ENCODE measurements around the gene FOXA2.

FOXA2 gene

DNA sequence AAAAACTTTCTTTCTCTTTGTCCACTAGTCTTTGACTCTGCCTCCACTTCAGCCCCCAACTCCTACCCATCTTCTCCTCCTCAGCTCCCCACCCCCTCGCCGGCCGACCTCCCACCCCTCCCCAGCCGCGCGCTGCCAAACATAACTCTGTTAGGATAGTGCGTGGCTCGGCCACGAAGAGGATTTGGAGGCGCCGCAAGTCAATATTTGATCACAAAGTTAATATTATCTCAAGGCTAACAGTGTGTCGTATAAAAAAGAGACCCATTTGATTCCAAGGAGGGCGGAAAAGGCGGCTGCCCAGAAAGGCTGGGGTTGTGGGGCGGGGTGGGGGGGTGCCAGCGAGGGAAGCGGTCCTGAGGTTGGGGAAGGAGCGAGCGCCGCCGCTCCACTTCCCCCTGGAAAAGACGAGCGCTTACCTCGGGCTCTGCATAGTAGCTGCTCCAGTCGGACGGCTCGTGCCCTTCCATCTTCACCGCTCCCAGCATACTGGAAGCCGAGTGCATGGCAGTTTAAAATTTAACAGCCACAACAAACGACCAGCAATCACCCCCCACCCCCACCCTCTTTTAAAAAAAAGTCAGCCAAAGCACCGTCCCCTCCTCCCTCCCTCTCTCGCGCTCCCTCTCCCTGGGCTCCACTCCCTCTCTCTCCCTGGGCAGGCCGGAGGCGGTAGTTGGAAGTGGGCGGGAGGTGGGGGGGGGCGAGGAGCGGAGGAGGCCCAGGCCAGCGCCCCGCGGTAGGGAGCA is 425 bp downstream of the FOXA2 start:
- no peak for DNase-seq

DNA sequence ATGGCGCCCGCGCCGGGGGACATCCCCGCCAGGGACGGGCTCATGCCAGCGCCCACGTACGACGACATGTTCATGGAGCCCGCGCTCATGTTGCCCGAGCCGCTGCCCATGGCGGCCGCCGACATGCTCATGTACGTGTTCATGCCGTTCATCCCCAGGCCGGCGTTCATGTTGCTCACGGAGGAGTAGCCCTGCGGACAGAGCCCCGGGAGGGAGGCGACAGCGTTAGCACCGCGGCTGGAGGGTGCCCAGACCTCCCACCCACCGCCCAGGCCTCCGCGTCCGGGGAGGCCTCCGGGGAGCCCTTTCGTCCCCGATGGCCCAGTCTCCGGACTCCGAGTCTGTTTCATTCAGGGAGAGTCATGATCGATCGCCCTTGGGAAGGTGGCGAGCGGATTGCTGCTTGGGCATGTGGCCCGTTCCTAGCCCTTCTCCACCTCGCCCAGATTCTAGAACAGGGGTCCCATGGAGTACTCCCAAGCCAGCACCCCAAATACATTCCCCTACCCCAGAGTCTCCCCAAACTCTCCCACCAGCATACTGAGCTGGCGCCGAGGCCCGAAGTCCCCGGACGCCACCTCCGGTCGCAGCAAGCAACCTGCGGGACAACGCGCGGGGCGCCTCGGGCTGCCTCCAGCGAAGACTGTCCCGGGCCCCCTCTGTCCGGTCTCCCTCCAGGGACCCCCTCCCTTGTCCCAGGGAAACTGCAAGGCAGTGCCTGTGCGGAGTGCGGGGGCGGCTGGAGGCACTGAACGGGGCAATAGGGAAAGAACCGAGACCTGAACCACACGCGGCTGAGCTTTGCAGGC is 1.2 kb downstream of the FOXA2 start:
- no peak for DNase-seq

DNA sequence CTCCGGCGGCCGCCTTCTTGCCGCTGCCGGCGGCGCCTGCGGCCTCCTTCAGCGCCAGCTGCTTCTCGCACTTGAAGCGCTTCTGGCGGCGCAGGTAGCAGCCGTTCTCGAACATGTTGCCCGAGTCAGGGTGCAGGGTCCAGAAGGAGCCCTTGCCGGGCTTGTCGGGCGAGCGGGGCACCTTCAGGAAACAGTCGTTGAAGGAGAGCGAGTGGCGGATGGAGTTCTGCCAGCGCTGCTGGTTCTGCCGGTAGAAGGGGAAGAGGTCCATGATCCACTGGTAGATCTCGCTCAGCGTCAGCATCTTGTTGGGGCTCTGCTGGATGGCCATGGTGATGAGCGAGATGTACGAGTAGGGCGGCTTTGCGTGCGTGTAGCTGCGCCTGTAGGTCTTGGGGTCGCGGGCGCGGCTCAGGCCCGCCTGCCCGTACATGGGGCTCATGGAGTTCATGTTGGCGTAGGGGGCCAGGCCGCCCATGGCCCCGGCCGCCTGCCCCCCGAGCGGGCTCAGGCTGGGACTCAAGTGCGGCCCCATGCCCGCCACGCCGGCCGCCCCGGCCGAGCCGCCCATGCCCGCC is 1.9 kb downstream of the FOXA2 start:
- no peak for DNase-seq

- DNase-seq: no peak
Observed at GRCh38 chr20:22581437-22582385, 2.7 kb downstream of the FOXA2 start.

- DNase-seq: no peak
Observed at GRCh38 chr20:22579711-22580697, 4.4 kb downstream of the FOXA2 start.

- DNase-seq: no peak
Observed at GRCh38 chr20:22579119-22579427, 5.3 kb downstream of the FOXA2 start.

DNA sequence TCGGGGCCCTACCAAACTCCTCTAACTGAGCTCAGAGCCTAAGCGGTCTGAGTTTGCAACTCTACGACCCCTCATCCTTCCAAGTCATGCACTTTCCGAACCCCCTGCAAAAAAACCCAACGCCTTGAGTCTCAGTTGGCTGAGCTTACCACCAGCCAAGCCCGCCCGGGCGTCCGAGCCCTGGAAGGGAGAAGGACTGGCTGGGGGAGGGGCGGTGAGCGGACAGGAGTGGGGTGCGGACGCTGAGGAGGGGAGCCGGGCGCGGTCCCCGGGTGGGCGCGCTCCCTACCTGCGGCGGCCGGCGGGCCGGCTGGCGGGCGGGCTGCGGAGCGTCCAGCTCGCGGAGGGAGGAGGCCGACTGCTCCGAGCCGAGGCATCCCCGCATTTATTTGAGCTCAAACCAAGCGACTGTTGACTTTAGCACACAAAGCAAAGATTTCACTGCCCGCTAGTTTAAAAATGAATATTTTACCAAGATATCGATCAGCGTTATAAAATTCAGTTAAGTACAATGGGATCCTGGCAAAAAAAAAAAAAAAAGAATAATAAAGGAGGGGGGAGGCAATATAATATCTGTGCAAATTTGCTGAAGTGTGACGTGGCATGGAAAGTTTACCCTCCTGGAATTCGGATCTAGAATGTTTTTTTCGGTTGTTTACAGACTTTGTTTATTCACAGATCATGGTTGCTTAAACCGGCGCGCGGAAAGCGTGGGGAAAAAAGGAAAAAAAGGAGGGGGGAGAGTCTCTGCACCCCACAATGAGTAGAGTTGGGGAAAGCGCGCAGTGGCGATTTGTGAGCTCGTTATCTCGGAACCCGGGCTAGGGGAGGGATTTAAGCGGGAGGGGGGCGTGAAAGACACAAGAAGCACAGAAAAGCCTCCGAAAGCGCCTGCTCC is 5.9 kb downstream of the FOXA2 start:
- DNase-seq: no peak

GRCh38 chr20:22577515-22578220 is 6.7 kb downstream of the FOXA2 start:
- no peak for DNase-seq

DNA sequence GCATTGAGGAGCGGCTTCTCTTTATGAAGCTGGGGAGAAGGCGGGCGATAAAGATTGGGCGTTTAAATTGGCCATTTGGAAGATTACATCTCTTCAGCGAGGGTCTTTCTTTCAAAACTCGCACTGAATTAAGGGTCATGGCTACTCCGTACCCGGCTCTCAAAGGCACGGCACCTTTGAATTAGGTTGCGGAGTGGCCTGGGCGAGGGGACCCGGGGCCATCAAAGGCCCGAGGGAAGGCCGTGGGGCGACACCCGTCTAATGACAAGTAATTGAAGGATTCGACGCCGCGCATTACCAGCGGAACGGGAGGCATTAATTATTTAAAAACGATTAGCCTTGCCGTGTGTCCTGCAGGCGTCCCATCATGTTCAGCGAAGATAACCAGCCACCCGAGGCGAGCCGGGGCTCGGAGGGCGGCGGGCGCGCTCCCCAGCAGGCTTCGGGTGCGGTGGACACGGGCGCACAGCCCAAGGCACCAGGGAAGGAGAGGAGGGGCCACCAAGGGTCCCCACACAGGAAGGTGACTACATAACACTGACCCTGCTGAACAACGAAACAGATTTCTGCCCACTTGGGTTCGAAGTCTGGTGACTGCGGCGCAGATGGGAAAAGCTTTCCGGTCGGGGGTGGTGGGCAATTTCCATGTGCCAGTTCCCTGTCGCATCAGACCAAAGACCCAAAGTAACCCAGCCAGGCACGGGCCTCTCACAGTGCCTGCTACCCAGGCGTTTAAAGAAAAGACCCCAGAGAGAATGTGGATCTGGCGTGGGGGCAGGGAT is 7.4 kb downstream of the FOXA2 start:
- DNase-seq: no peak

GRCh38 chr20:22576273-22576672 is 8.1 kb downstream of the FOXA2 start:
- DNase-seq: no peak

DNA sequence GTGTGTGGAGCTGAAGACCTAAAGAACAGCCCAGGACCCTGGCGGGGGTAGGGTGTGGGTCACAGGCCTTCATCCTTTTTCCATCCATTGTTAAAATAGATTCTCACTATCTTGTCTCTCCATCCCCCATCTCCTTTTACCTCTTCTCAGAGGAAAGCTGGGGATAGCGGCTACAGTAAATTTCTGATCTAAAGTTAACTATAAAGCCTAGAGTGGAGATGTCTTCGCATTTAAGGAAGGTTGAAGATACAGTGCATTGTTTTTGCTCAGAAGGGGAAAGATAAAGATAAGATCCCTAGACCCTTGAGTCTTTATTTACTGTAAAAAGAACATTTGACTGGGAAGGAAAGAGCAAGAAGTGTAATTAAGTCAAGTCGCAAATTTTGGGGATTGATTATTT is 8.6 kb downstream of the FOXA2 start:
- no peak for DNase-seq

GRCh38 chr20:22575087-22575721 is 9.2 kb downstream of the FOXA2 start:
- DNase-seq: no peak

DNA sequence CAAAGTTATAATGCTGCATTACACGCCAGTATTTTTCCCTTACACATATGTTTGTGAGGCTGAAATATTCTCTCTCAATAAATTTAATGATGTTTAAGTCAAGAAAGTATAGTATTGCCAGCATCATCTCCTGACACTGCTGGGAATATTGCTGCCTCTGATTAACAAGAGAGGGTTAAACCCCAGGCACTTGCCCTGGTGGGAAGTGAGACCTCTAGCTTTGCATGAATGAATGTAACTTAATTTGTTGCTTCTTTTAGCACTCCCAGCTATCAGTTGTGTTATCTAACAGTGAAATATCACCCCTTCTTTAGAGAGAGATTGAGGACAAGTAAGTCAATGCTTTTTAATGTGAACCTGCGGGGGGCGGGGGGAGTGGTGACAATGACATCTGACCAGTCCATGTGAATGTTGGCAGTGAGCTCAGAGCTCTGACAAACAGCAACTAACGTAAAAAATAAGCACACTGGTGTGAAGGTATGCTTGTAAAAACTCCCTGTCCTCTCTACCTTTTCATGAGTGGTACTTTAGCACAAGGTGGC is 9.8 kb downstream of the FOXA2 start:
- no peak for DNase-seq

DNA sequence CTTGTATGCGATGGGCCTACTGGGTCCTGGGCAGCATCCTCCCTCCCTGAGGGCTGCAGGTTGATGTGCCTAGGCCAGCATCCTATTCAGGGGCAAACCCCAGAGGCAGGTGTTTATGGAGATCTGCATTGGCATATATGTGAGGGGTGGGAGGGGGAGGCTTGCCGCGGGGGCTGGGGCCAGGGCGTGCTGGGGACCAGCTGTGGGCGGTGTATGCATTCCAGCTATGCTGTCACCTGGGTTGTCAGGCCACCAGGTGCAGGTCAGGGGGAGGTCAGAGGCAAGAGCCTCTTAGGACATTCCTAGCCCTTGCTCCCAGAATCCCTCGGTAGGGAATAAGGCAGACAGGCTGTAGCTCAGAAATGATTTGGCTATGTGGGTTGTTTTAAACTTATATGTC is 11.9 kb downstream of the FOXA2 start:
- no peak for DNase-seq

DNA sequence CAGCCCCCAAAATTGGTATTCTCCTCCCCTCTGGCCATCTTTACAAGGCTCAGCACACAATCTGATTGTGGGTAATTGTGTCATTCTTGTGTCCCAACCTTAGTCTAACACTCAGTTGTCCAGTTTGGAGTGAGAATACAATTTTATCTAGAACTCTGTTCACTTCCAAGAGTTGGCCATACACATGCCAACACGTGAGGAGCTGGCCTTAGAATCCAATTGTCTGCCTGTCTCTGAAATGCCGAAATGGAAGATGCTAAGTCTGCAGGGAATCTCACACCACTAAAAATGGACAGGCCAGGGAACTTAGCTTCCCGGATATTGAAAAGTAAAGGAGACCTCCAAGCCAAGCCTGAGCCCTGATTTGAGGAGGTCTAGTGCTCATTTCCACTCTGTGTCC is 12.3 kb downstream of the FOXA2 start:
- DNase-seq: no peak

DNA sequence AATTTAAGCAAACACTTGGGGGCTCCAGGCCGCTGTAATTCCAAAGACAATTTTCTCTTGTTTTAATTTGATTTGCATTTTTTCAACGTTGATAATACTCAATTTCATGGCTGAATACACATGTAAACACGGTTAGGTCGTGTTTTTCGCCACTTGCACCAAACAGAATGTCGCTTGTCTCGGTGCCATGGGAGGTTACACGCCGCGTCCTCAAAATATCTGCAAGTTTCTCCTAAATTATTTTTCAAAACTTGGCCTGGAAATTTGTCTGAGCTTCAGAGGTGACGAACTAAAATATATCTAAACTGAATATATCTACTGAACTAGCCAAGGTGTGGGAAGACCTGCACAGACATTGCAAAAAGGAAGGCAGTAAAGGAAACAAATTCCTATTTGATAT is 15.0 kb downstream of the FOXA2 start:
- no peak for DNase-seq

- DNase-seq: no peak
Observed at GRCh38 chr20:22568872-22569344, 15.5 kb downstream of the FOXA2 start.
